OCI-LY3 (cell line): Measurements from ENCODE around the gene PCGF1.

ENCODE experiments used
- H2AFZ ChIP-seq: fragments of 200-600, 300-600 bp; shearing (Covaris generic); 2 replicates; pipeline ENCODE4 v1.6.0; 2014; ENCODE audit warnings: antibody characterized with exemption, low read depth, low read length
- H3K27ac ChIP-seq: fragments of 200-600, 300-600 bp; sonication (generic); 2 replicates; pipeline ENCODE4 v1.5.1; 2014; ENCODE audit warnings: mild to moderate bottlenecking, low read length, moderate library complexity, mixed read lengths
- H3K27me3 ChIP-seq: fragments of 200-600, 300-600 bp; sonication (generic); 2 replicates; pipeline ENCODE4 v1.6.1; 2014; ENCODE audit warnings: low read depth, low read length, mixed read lengths
- H3K36me3 ChIP-seq: fragments of 200-600, 300-600 bp; sonication (generic); replicated peaks from 2 replicates; pipeline ENCODE3; 2014; ENCODE audit warnings: low read depth, low read length, mixed read lengths
- H3K4me1 ChIP-seq: fragments of 300-600, 200-600 bp; sonication (generic); 2 replicates; pipeline ENCODE4 v1.6.1; 2014; ENCODE audit warnings: low read length, mixed read lengths
- H3K4me2 ChIP-seq: fragments of 200-600, 300-600 bp; sonication (generic); 2 replicates; pipeline ENCODE4 v1.6.1; 2014; ENCODE audit warnings: low read length, mixed read lengths
- H3K4me3 ChIP-seq: fragments of 300-600, 200-600 bp; sonication (generic); 2 replicates; pipeline ENCODE4 v1.5.1; 2014; ENCODE audit warnings: antibody characterized with exemption, mild to moderate bottlenecking, low read length, moderate library complexity
- H3K79me2 ChIP-seq: fragments of 300-600, 200-600 bp; shearing (Covaris generic); 2 replicates; pipeline ENCODE4 v1.6.1; 2014; ENCODE audit warnings: mild to moderate bottlenecking, low read length, mixed read lengths
- H3K9ac ChIP-seq: fragments of 300-600, 200-600 bp; shearing (Covaris generic); 2 replicates; pipeline ENCODE4 v1.6.0; 2014; ENCODE audit warnings: mild to moderate bottlenecking, low read length, moderate library complexity
- H3K9me3 ChIP-seq: fragments of 200-600, 300-600 bp; shearing (Covaris generic); 2 replicates; pipeline ENCODE4 v1.6.1; 2014; ENCODE audit warnings: low read length, mixed read lengths; ENCODE audit not compliant: insufficient read depth
- H4K20me1 ChIP-seq: fragments of 200-600, 300-600 bp; sonication (generic); 2 replicates; pipeline ENCODE4 v1.6.1; 2016; ENCODE audit warnings: low read length, mixed read lengths; ENCODE audit not compliant: insufficient read depth
- EZH2phosphoT487 ChIP-seq: fragments of 200-600 bp; shearing (Covaris generic); IDR thresholded peaks from 2 replicates; pipeline ENCODE4 v1.6.1; 2018; ENCODE audit warnings: antibody characterized with exemption, mixed run types, low read depth
- TF ChIP-seq, protein P1 (sequence below): fragments of 200-600, 300-600 bp; sonication (generic); IDR thresholded peaks from 2 replicates; pipeline ENCODE4 v1.5.1; 2014; ENCODE audit warnings: antibody characterized with exemption, low read length, low read depth

PCGF1 gene

DNA sequence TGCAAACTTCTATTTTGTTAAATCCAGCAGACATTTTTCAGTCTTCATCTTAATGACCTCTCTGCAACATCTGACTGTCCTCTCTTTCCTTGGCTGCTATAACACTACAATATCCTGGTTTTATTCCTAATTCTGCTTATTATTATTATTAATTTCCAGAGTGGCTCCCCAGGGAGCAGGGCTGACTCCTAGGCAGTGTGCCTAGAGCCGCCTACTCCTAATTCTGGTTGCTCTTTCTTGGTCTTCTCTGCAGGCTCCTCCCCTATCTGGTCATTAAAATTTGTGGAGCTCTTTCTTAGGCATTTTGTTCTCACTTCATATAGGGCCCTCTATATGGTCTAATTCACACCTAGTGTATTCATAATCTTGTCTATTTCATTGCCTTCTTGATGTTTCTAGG, 35.5 kb upstream of the PCGF1 start:
- H4K20me1 ChIP-seq, result no peaks in the 10 kb centered on the region
- TF ChIP-seq, protein P1, sequence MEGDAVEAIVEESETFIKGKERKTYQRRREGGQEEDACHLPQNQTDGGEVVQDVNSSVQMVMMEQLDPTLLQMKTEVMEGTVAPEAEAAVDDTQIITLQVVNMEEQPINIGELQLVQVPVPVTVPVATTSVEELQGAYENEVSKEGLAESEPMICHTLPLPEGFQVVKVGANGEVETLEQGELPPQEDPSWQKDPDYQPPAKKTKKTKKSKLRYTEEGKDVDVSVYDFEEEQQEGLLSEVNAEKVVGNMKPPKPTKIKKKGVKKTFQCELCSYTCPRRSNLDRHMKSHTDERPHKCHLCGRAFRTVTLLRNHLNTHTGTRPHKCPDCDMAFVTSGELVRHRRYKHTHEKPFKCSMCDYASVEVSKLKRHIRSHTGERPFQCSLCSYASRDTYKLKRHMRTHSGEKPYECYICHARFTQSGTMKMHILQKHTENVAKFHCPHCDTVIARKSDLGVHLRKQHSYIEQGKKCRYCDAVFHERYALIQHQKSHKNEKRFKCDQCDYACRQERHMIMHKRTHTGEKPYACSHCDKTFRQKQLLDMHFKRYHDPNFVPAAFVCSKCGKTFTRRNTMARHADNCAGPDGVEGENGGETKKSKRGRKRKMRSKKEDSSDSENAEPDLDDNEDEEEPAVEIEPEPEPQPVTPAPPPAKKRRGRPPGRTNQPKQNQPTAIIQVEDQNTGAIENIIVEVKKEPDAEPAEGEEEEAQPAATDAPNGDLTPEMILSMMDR, result no peak
- no peak for TF ChIP-seq EZH2phosphoT487
- H2AFZ ChIP-seq, result no peak overlapping the region
- H3K4me3 ChIP-seq, result no peak overlapping the region
- H3K36me3 ChIP-seq, result no peaks in the 10 kb centered on the region
- no peaks in the 10 kb centered on the region for H3K27me3 ChIP-seq
- no peak overlapping the region for H3K27ac ChIP-seq
- no peaks in the 10 kb centered on the region for H3K9me3 ChIP-seq
- no peak overlapping the region for H3K4me2 ChIP-seq
- H3K9ac ChIP-seq, result no peak overlapping the region
- no peaks in the 10 kb centered on the region for H3K79me2 ChIP-seq
- peaks cover 14% of the 10 kb centered on the region for H3K4me1 ChIP-seq

DNA sequence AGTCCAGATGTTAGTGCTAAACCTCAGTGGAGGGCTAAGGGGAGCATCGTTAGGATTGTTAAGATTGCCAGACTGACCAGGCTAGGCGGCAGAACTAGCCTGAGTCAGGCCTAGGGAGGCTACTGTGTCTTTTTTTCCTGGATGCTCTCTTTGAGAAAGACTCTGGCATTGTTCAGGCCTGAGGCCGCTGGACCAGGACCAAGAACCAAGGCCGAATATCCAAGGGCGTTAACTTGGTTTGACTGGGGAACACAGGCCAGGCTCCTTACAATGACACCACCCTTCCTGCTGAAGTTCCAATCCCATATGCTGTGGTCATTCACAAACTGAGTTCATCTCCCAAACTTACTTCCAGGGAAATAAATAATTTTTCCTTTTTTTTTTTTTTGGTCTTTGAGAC, 32.8 kb upstream of the PCGF1 start:
- peaks cover 14% of the 10 kb centered on the region for H3K4me1 ChIP-seq
- no peaks in the 10 kb centered on the region for H4K20me1 ChIP-seq
- no peak for TF ChIP-seq EZH2phosphoT487
- TF ChIP-seq, protein P1, result no peak
- no peak overlapping the region for H3K27ac ChIP-seq
- H3K36me3 ChIP-seq, result no peaks in the 10 kb centered on the region
- no peak overlapping the region for H3K4me3 ChIP-seq
- H3K27me3 ChIP-seq, result peaks cover 6% of the 10 kb centered on the region; the same call in 1 of the 2 replicates
- H2AFZ ChIP-seq, result no peak overlapping the region
- H3K4me2 ChIP-seq, result no peak overlapping the region
- H3K79me2 ChIP-seq, result no peaks in the 10 kb centered on the region
- no peak overlapping the region for H3K9ac ChIP-seq
- no peaks in the 10 kb centered on the region for H3K9me3 ChIP-seq

DNA sequence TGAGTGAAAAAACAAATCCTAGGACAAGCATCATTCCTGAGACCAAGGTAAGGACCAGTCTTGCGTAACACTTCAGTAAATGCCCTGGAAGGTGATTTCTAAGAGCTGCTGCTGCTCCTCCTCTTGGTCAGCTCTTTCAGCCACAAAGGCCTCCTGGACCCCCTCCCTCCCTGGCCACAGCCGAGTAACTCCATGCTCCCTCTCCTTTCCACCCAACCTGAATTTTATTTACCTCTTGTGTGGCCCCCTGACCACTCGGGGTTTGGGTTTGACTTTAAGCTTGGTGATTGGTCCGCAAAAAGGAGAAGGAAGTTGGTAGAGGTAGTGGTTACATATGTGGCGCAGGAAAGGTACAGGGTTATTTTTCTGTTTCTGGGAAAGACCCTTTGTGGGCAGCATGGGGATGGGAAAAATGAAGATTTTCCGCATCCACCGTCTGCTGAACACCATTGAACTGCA, 31.4 kb upstream of the PCGF1 start:
- peak overlapping the region; percentile 46 for H3K4me3 ChIP-seq
- no peaks in the 10 kb centered on the region for H3K9me3 ChIP-seq
- no peaks in the 10 kb centered on the region for H4K20me1 ChIP-seq
- H3K4me2 ChIP-seq, result peak overlapping the region; percentile 45
- peaks cover 6% of the 10 kb centered on the region; the same call in 1 of the 2 replicates for H3K27me3 ChIP-seq
- peak overlapping the region; percentile 75; the same call in 1 of the 2 replicates for H2AFZ ChIP-seq
- H3K79me2 ChIP-seq, result no peaks in the 10 kb centered on the region
- TF ChIP-seq, protein P1, result no peak
- no peak for TF ChIP-seq EZH2phosphoT487
- no peak overlapping the region for H3K27ac ChIP-seq
- peak overlapping the region; percentile 9; the same call in 1 of the 2 replicates for H3K9ac ChIP-seq
- no peaks in the 10 kb centered on the region for H3K36me3 ChIP-seq
- peaks cover 14% of the 10 kb centered on the region for H3K4me1 ChIP-seq

DNA sequence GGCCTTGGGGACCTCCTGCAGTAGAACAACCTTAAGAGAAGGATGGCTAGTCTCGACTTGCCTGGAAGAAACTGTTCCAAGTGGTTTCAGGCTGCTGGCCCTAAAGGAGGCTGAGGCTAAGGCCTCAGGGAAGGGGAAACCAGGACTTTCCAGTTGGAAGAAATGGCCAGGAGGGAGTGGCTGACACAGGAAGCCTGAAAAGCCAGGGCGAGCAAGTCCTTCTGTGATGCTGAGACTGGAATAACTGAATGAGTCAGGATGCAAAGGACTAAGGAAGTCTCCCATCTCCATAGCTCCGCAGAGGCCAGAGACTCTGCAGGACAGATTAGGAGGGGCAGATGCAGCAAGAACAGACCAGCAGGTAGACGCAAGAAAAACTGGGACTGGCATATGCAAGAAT, 29.6 kb upstream of the PCGF1 start:
- peaks cover 14% of the 10 kb centered on the region for H3K4me1 ChIP-seq
- H3K27ac ChIP-seq, result no peak overlapping the region
- H3K79me2 ChIP-seq, result no peaks in the 10 kb centered on the region
- H4K20me1 ChIP-seq, result no peaks in the 10 kb centered on the region
- TF ChIP-seq EZH2phosphoT487, result no peak
- TF ChIP-seq, protein P1, result no peak
- no peaks in the 10 kb centered on the region for H3K9me3 ChIP-seq
- no peak overlapping the region for H2AFZ ChIP-seq
- H3K4me2 ChIP-seq, result no peak overlapping the region
- peaks cover 6% of the 10 kb centered on the region for H3K36me3 ChIP-seq
- peaks cover 6% of the 10 kb centered on the region; the same call in 1 of the 2 replicates for H3K27me3 ChIP-seq
- no peak overlapping the region for H3K9ac ChIP-seq
- H3K4me3 ChIP-seq, result no peak overlapping the region
